ENCODE measurements around the gene ARID1B. TPM values are rescaled to one million over a fixed set of nuclear protein-coding genes. Genes with fewer than 3 reads are reported as not detected.

Gene ARID1B
- total RNA-seq, 1 donor from 2014 or later = 43.4 TPM

- H3K4me1 ChIP-seq = peaks cover 71% of the 10 kb centered on the region
- DNase-seq = peak; percentile 66
- no peaks in the 10 kb centered on the region for H3K36me3 ChIP-seq
- no peak for TF ChIP-seq CTCF (IDR thresholded peaks at IDR 0.05; ENCODE audit: borderline replicate concordance)
- H3K27ac ChIP-seq (replicated peaks) = peak overlapping the region; percentile 99
- peak overlapping the region; percentile 89 for H3K4me3 ChIP-seq
- peaks cover 7% of the 10 kb centered on the region for H3K9me3 ChIP-seq (replicated peaks)
- intact Hi-C loops (cut with micrococcal nuclease) = loop anchor here (5.0 kb wide), 1 partner anchor 239 kb away; no protein-coding TSS in a partner anchor
- no peaks in the 10 kb centered on the region for H3K27me3 ChIP-seq (ENCODE audit: low read depth)
Observed at GRCh38 chr6:157020881-157021343, 243.7 kb downstream of the ARID1B start.

GRCh38 chr6:157021344-157021992, 244.3 kb downstream of the ARID1B start:
- Histone ChIP-seq H3K4me3 (peak overlapping the region; percentile 89), H3K36me3 (no peaks in the 10 kb centered on the region), H3K4me1 (peaks cover 65% of the 10 kb centered on the region), H3K27ac (replicated peaks) (peak overlapping the region; percentile 99), H3K9me3 (replicated peaks) (peaks cover 7% of the 10 kb centered on the region), H3K27me3 (ENCODE audit: low read depth) (no peaks in the 10 kb centered on the region)
- intact Hi-C loops (cut with micrococcal nuclease) = loop anchor here (5.0 kb wide), 1 partner anchor 239 kb away; no protein-coding TSS in a partner anchor
- DNase-seq = peak; percentile 94
- TF ChIP-seq CTCF (IDR thresholded peaks at IDR 0.05; ENCODE audit: borderline replicate concordance) = peak; percentile 57

GRCh38 chr6:157021993-157022740, 245.0 kb downstream of the ARID1B start:
- Histone ChIP-seq H3K4me3 (peak overlapping the region; percentile 89), H3K9me3 (replicated peaks) (peaks cover 7% of the 10 kb centered on the region), H3K27me3 (ENCODE audit: low read depth) (no peaks in the 10 kb centered on the region), H3K36me3 (no peaks in the 10 kb centered on the region), H3K4me1 (peaks cover 58% of the 10 kb centered on the region), H3K27ac (replicated peaks) (peak overlapping the region; percentile 99)
- intact Hi-C loops (cut with micrococcal nuclease) = loop anchor here (5.0 kb wide), 1 partner anchor 240 kb away; no protein-coding TSS in a partner anchor
- DNase-seq = peak; percentile 89
- no peak for TF ChIP-seq CTCF (IDR thresholded peaks at IDR 0.05; ENCODE audit: borderline replicate concordance)

GRCh38 chr6:157023958-157024357, 246.8 kb downstream of the ARID1B start:
- H3K4me3 ChIP-seq = no peak overlapping the region
- peak overlapping the region; percentile 99 for H3K27ac ChIP-seq (replicated peaks)
- peaks cover 52% of the 10 kb centered on the region for H3K4me1 ChIP-seq
- no peak for TF ChIP-seq CTCF (IDR thresholded peaks at IDR 0.05; ENCODE audit: borderline replicate concordance)
- DNase-seq = no peak
- H3K9me3 ChIP-seq (replicated peaks) = peaks cover 7% of the 10 kb centered on the region
- intact Hi-C loops (cut with micrococcal nuclease) = loop anchor here (5.0 kb wide), 1 partner anchor 242 kb away; no protein-coding TSS in a partner anchor
- H3K36me3 ChIP-seq = no peaks in the 10 kb centered on the region
- H3K27me3 ChIP-seq (ENCODE audit: low read depth) = no peaks in the 10 kb centered on the region

- H3K9me3 ChIP-seq (replicated peaks) = peaks cover 7% of the 10 kb centered on the region
- no peak for TF ChIP-seq CTCF (IDR thresholded peaks at IDR 0.05; ENCODE audit: borderline replicate concordance)
- intact Hi-C loops (cut with micrococcal nuclease) = loop anchor here (5.0 kb wide), 1 partner anchor 242 kb away; no protein-coding TSS in a partner anchor
Observed at GRCh38 chr6:157024745-157025144, 247.6 kb downstream of the ARID1B start.

More at GRCh38 chr6:157024745-157025144, 247.6 kb downstream of the ARID1B start:
- Histone ChIP-seq H3K4me1 (peaks cover 44% of the 10 kb centered on the region), H3K36me3 (no peaks in the 10 kb centered on the region), H3K27ac (replicated peaks) (peak overlapping the region; percentile 99), H3K4me3 (no peak overlapping the region), H3K27me3 (ENCODE audit: low read depth) (no peaks in the 10 kb centered on the region)
- DNase-seq = no peak
